Stimulated activated naive CD8-positive, alpha-beta T cell treated with anti-CD3 and anti-CD28 coated beads, Interleukin-15, Interleukin-2, amounts not matched to agents 100 ng/mL and 50 ng/mL, for 24 hours (primary cell): ENCODE results near the gene RD3L.

Experiments
- H3K27ac Mint-ChIP-seq: one replicate; pipeline ENCODE4 v1.8.0; 2021; ENCODE audit warnings: mild to moderate bottlenecking, mixed read lengths
- H3K27me3 Mint-ChIP-seq: one replicate; pipeline ENCODE4 v1.8.0; 2021; ENCODE audit warnings: mixed read lengths
- H3K36me3 Mint-ChIP-seq: one replicate; pipeline ENCODE4 v1.8.0; 2021; ENCODE audit warnings: low read depth, mixed read lengths
- H3K4me1 Mint-ChIP-seq: one replicate; pipeline ENCODE4 v1.8.0; 2021; ENCODE audit warnings: low read depth, mixed read lengths
- H3K4me3 Mint-ChIP-seq: one replicate; pipeline ENCODE4 v1.8.0; 2021; ENCODE audit warnings: mild to moderate bottlenecking, mixed read lengths
- H3K9me3 Mint-ChIP-seq: one replicate; pipeline ENCODE4 v1.8.0; 2021; ENCODE audit warnings: mixed read lengths

RD3L gene

DNA sequence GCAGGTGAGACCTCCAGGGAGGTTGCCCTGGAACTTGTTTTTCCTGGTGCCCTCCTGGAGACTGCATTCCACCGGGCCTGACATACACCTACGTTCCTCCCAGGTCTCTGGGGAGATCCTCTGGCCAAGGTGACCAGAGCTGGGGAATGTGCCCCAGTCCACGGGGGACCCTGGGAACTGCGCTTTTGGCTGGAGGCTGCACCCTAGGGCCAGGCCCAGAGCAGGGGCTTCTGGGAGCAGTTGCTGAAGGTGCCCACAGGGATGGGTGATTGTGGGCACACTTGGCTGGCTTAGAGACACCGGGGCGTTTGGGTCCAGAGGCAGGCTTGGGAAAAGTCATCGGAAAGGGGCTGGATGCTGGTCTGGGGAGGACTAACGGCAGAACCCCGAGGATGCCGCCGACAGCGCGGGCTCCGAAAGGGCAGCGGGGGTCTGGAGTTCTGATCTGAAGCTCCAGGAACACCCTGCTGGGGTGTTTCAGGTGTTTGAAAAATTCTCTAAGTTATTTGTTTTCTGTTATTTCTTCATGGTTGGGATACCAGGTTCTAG, 50.6 kb downstream of the RD3L start:
- no peaks in the 10 kb centered on the region for H3K27me3 Mint-ChIP-seq
- no peak overlapping the region for H3K4me3 Mint-ChIP-seq
- no peaks in the 10 kb centered on the region for H3K9me3 Mint-ChIP-seq
- H3K27ac Mint-ChIP-seq, result no peak overlapping the region
- no peaks in the 10 kb centered on the region for H3K4me1 Mint-ChIP-seq
- H3K36me3 Mint-ChIP-seq, result no peaks in the 10 kb centered on the region

DNA sequence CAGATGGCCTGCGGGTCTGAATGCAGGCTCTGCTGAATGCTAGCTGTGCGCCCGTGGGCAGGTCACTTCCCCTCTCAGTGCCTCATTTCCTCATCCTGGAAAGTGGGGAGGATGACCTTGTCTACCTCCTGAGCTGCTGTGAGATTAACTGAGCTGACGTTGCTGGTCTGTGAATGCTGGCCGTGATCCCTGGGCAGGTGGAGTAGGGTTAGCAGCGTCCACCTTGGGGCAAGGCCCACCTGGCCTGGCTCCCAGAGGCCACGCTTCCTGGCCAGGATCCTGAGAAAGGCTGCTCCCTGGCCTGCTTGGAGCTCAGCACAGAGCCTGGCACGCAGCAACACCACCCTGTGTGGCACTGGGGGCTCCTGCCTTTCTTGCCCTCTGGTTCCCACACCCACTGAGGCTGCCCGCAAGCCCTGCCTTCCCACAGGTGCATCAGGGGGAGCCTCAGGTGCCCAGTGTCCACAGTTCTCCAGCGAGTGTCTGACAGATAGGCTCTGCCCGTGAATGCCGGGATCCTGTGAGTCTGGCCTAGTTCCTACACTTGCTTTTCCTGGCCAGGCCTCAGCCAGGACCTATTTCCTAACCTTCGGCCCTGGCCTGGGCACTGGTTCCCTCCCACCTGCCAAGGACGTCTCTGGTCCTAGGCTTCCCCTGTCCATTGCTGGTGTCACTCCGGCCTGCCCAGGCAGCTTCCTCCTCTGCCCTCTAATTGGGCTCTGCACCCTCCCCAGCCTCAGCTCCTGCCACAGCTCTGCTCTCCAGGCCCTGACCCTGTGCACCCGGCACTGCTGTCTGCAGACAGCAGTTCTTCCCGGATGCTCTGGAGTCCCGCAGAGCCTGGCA, 51.3 kb downstream of the RD3L start:
- no peaks in the 10 kb centered on the region for H3K4me1 Mint-ChIP-seq

More for the DNA sequence above, 51.3 kb downstream of the RD3L start:
- H3K27ac Mint-ChIP-seq, result no peak overlapping the region
- no peak overlapping the region for H3K4me3 Mint-ChIP-seq
- no peaks in the 10 kb centered on the region for H3K27me3 Mint-ChIP-seq
- H3K36me3 Mint-ChIP-seq, result no peaks in the 10 kb centered on the region
- no peaks in the 10 kb centered on the region for H3K9me3 Mint-ChIP-seq
